Ascending aorta (tissue), 2 donors: ENCODE measurements around the gene DDHD1. TPM values are rescaled to one million over a fixed set of nuclear protein-coding genes. Genes with fewer than 3 reads are reported as not detected.

ENCODE experiments used
- DNase-seq, 2 donors: peaks; one replicate each; pipeline ENCODE4 v3.0.0-alpha.2; 2019; ENCODE audit warnings: low spot score in 2 of 2
- H3K27ac ChIP-seq, 2 donors: fragments of 200-600 bp; sonication (generic); one replicate each; pipeline ENCODE4 v1.5.1; 2016 to 2017; ENCODE audit warnings: mild to moderate bottlenecking in 1 of 2
- H3K27me3 ChIP-seq: fragments of 200-600 bp; sonication (generic); one replicate; pipeline ENCODE4 v1.5.1; 2017
- H3K36me3 ChIP-seq, 2 donors: fragments of 200-600 bp; sonication (generic); one replicate each; pipeline ENCODE4 v1.5.1; 2016
- H3K4me1 ChIP-seq, 2 donors: fragments of 200-600 bp; sonication (generic); one replicate each; pipeline ENCODE4 v1.5.1; 2016 to 2017; ENCODE audit warnings: mild to moderate bottlenecking in 1 of 2
- H3K4me3 ChIP-seq, 2 donors: fragments of 200-600 bp; sonication (generic); one replicate each; pipeline ENCODE4 v1.5.1; 2016 to 2017; ENCODE audit warnings: mild to moderate bottlenecking in 1 of 2
- H3K9me3 ChIP-seq, 2 donors: fragments of 200-600 bp; sonication (generic); one replicate each; pipeline ENCODE4 v1.5.1; 2016
- CTCF ChIP-seq, 3 experiments: fragments of 200-600 bp in 2 of 3; fragments of 450-650 bp in 1 of 3; sonication (generic) in 2 of 3; IDR thresholded peaks; one replicate each; pipeline ENCODE4 v1.5.1; 2016 to 2019; ENCODE audit warnings: antibody characterized with exemption in 3 of 3, mild to moderate bottlenecking in 1 of 3, moderate library complexity in 1 of 3
- intact Hi-C: fragments of 100-400 bp; cut with DNase I; formaldehyde crosslinking; loops from one replicate; pipeline ENCODE4 v1.15.1; 2023
- total RNA-seq: library from RNA; depleted of rRNA; stranded (reverse); fragments of >200 nt; gene quantifications from one replicate; pipeline ENCODE4 v1.1.0, GENCODE V29; 2016

DDHD1 gene
- total RNA-seq, 1 donor from 2014 or later: 21.3 TPM

DNA sequence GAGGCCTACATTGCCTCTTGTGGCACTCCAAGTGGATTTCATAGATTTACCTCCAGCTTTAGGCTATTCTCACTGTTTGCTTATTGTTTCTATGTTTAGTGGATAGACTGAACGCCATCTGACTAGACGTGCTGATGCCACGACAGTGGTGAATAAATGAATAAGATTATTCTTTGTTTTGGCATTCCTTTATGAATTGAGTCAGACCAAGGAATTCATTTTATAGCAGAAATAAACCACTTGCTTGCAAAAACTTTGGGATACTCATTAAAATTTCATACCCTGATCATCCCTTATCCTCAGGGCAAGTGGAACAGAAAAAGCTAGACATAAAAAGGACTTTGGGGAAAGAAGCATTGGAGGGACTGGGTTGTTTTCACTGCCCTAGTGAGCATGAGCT is 130.5 kb downstream of the DDHD1 start:
- Histone ChIP-seq H3K4me3 (no peak overlapping the region), H3K36me3 (no peaks in the 10 kb centered on the region), H3K27ac (no peak overlapping the region), H3K9me3 (no peaks in the 10 kb centered on the region), H3K27me3 (no peaks in the 10 kb centered on the region), H3K4me1 (no peaks in the 10 kb centered on the region)
- no peak for TF ChIP-seq CTCF (IDR thresholded peaks at IDR 0.05)
- intact Hi-C loops: no loop called here
- DNase-seq: no peak

- TF ChIP-seq CTCF (IDR thresholded peaks at IDR 0.05): no peak
- Histone ChIP-seq H3K27me3 (no peaks in the 10 kb centered on the region), H3K4me1 (no peaks in the 10 kb centered on the region), H3K36me3 (no peaks in the 10 kb centered on the region), H3K4me3 (no peak overlapping the region), H3K9me3 (no peaks in the 10 kb centered on the region), H3K27ac (no peak overlapping the region)
- intact Hi-C loops: no loop called here
- no peak for DNase-seq
Measured at GRCh38 chr14:53020193-53020932, 132.8 kb downstream of the DDHD1 start.

GRCh38 chr14:53019406-53019805 is 133.7 kb downstream of the DDHD1 start:
- TF ChIP-seq CTCF (IDR thresholded peaks at IDR 0.05): no peak
- Histone ChIP-seq H3K27me3 (no peaks in the 10 kb centered on the region), H3K4me3 (no peak overlapping the region), H3K27ac (no peak overlapping the region), H3K36me3 (no peaks in the 10 kb centered on the region), H3K9me3 (no peaks in the 10 kb centered on the region), H3K4me1 (no peaks in the 10 kb centered on the region)
- no peak for DNase-seq
- intact Hi-C loops: no loop called here

- Histone ChIP-seq H3K9me3 (no peaks in the 10 kb centered on the region), H3K27ac (no peak overlapping the region), H3K4me1 (no peaks in the 10 kb centered on the region), H3K36me3 (no peaks in the 10 kb centered on the region), H3K27me3 (no peaks in the 10 kb centered on the region), H3K4me3 (no peak overlapping the region)
- DNase-seq: no peak
- intact Hi-C loops: no loop called here
- no peak for TF ChIP-seq CTCF (IDR thresholded peaks at IDR 0.05)
Measured at GRCh38 chr14:53017837-53018236, 135.3 kb downstream of the DDHD1 start.

GRCh38 chr14:53016919-53017318 is 136.2 kb downstream of the DDHD1 start:
- no peak overlapping the region for H3K27ac ChIP-seq
- H3K4me1 ChIP-seq: no peaks in the 10 kb centered on the region
- no peak for TF ChIP-seq CTCF (IDR thresholded peaks at IDR 0.05)
- H3K27me3 ChIP-seq: no peaks in the 10 kb centered on the region
- H3K36me3 ChIP-seq: no peaks in the 10 kb centered on the region
- H3K4me3 ChIP-seq: no peak overlapping the region
- intact Hi-C loops: no loop called here
- no peak for DNase-seq
- no peaks in the 10 kb centered on the region for H3K9me3 ChIP-seq

- intact Hi-C loops: no loop called here
- no peak for TF ChIP-seq CTCF (IDR thresholded peaks at IDR 0.05)
- no peaks in the 10 kb centered on the region for H3K4me1 ChIP-seq
- H3K27ac ChIP-seq: no peak overlapping the region
- no peaks in the 10 kb centered on the region for H3K36me3 ChIP-seq
- no peak for DNase-seq
- no peak overlapping the region for H3K4me3 ChIP-seq
- H3K9me3 ChIP-seq: no peaks in the 10 kb centered on the region
- H3K27me3 ChIP-seq: no peaks in the 10 kb centered on the region
Measured at GRCh38 chr14:53016491-53016890, 136.6 kb downstream of the DDHD1 start.
